Measurements from ENCODE around the gene IFNA13.

Gene IFNA13

GRCh38 chr9:21322911-21323461, 44.9 kb downstream of the IFNA13 start:
- TF ChIP-seq EZH2 (optimal IDR thresholded peaks at IDR 0.05; ENCODE audit: low read depth, low read length) (no peak), EZH2phosphoT487 (IDR thresholded peaks at IDR 0.05; ENCODE audit: low read length) (no peak), CTCF (IDR thresholded peaks at IDR 0.05; ENCODE audit: low read length) (no peak)
- Histone ChIP-seq H3K36me3 (replicated peaks; ENCODE audit: insufficient read depth, low read length) (no peaks in the 10 kb centered on the region), H3K4me3 (ENCODE audit: low read length) (no peak overlapping the region), H3K4me2 (ENCODE audit: low read depth, low read length) (no peak overlapping the region), H4K20me1 (ENCODE audit: insufficient read depth, low read length) (peaks cover 4% of the 10 kb centered on the region; the same call in 1 of the 2 replicates), H3K9me2 (replicated peaks; ENCODE audit: insufficient read depth, low read length) (no peaks in the 10 kb centered on the region), H3K79me2 (ENCODE audit: low read length) (no peaks in the 10 kb centered on the region), H3K27ac (ENCODE audit: low read length) (no peak overlapping the region), H3K27me3 (replicated peaks; ENCODE audit: insufficient read depth, low read length) (no peaks in the 10 kb centered on the region), H2AFZ (ENCODE audit: low read length) (no peak overlapping the region), H3K9ac (ENCODE audit: low read length) (no peak overlapping the region), H3K9me3 (replicated peaks; ENCODE audit: insufficient read depth, low read length) (no peaks in the 10 kb centered on the region), H3K4me1 (ENCODE audit: low read length) (no peaks in the 10 kb centered on the region), H3F3A (ENCODE audit: insufficient read depth, low read length) (no peaks in the 10 kb centered on the region)
- no peak for DNase-seq

- no peak for TF ChIP-seq CTCF (IDR thresholded peaks at IDR 0.05; ENCODE audit: low read length)
- Histone ChIP-seq H3K79me2 (ENCODE audit: low read length) (no peaks in the 10 kb centered on the region), H2AFZ (ENCODE audit: low read length) (no peak overlapping the region), H3F3A (ENCODE audit: insufficient read depth, low read length) (no peaks in the 10 kb centered on the region), H3K36me3 (replicated peaks; ENCODE audit: insufficient read depth, low read length) (no peaks in the 10 kb centered on the region), H3K27ac (ENCODE audit: low read length) (no peak overlapping the region), H3K9me2 (replicated peaks; ENCODE audit: insufficient read depth, low read length) (no peaks in the 10 kb centered on the region), H3K4me3 (ENCODE audit: low read length) (no peak overlapping the region), H3K9ac (ENCODE audit: low read length) (no peak overlapping the region), H3K4me1 (ENCODE audit: low read length) (no peaks in the 10 kb centered on the region), H3K4me2 (ENCODE audit: low read depth, low read length) (no peak overlapping the region), H3K27me3 (replicated peaks; ENCODE audit: insufficient read depth, low read length) (no peaks in the 10 kb centered on the region), H4K20me1 (ENCODE audit: insufficient read depth, low read length) (no peaks in the 10 kb centered on the region), H3K9me3 (replicated peaks; ENCODE audit: insufficient read depth, low read length) (no peaks in the 10 kb centered on the region)
- DNase-seq: no peak
Observed at GRCh38 chr9:21320465-21320864, 47.4 kb downstream of the IFNA13 start.

- no peaks in the 10 kb centered on the region for H3K36me3 ChIP-seq (replicated peaks; ENCODE audit: insufficient read depth, low read length)
- no peak overlapping the region for H3K4me3 ChIP-seq (ENCODE audit: low read length)
- no peak overlapping the region for H2AFZ ChIP-seq (ENCODE audit: low read length)
- TF ChIP-seq EZH2phosphoT487 (IDR thresholded peaks at IDR 0.05; ENCODE audit: low read length) (no peak), EZH2 (optimal IDR thresholded peaks at IDR 0.05; ENCODE audit: low read depth, low read length) (no peak), CTCF (IDR thresholded peaks at IDR 0.05; ENCODE audit: low read length) (peak; percentile 30)
- H3K4me2 ChIP-seq (ENCODE audit: low read depth, low read length): no peak overlapping the region
- H3F3A ChIP-seq (ENCODE audit: insufficient read depth, low read length): no peaks in the 10 kb centered on the region
- H3K9me3 ChIP-seq (replicated peaks; ENCODE audit: insufficient read depth, low read length): no peaks in the 10 kb centered on the region
- no peaks in the 10 kb centered on the region for H3K4me1 ChIP-seq (ENCODE audit: low read length)
- H3K27me3 ChIP-seq (replicated peaks; ENCODE audit: insufficient read depth, low read length): no peaks in the 10 kb centered on the region
- DNase-seq: peak; percentile 11
- no peak overlapping the region for H3K9ac ChIP-seq (ENCODE audit: low read length)
- no peak overlapping the region for H3K27ac ChIP-seq (ENCODE audit: low read length)
- H4K20me1 ChIP-seq (ENCODE audit: insufficient read depth, low read length): no peaks in the 10 kb centered on the region
- no peaks in the 10 kb centered on the region for H3K9me2 ChIP-seq (replicated peaks; ENCODE audit: insufficient read depth, low read length)
- H3K79me2 ChIP-seq (ENCODE audit: low read length): no peaks in the 10 kb centered on the region
Observed at GRCh38 chr9:21317956-21318923, 49.6 kb downstream of the IFNA13 start.

All from MM.1S (cell line).